Gastroesophageal sphincter (tissue), 3 donors: ENCODE results near the gene LMNB1.

Source experiments
- EP300 ChIP-seq: sonication (generic); formaldehyde crosslinking; IDR thresholded peaks from one replicate; pipeline ENCODE4 v1.6.1; 2017; ENCODE audit warnings: antibody characterized with exemption, mild to moderate bottlenecking
- POLR2A ChIP-seq, 2 donors: fragments of 450-650 bp; IDR thresholded peaks; one replicate each; pipeline ENCODE4 v1.6.1; 2017; ENCODE audit warnings: antibody characterized with exemption in 2 of 2, mild to moderate bottlenecking in 2 of 2, moderate library complexity in 1 of 2
- POLR2AphosphoS5 ChIP-seq: sonication (generic); formaldehyde crosslinking; IDR thresholded peaks from one replicate; pipeline ENCODE4 v1.6.1; 2017; ENCODE audit warnings: antibody characterized with exemption
- TF ChIP-seq, protein P1 (sequence below), 4 experiments: fragments of 200-600 bp in 2 of 4; fragments of 450-650 bp in 2 of 4; sonication (generic) in 1 of 4; IDR thresholded peaks; one replicate each; pipeline ENCODE4 v1.5.1; 2017 to 2019; ENCODE audit warnings: antibody characterized with exemption in 4 of 4, mild to moderate bottlenecking in 2 of 4, moderate library complexity in 2 of 4

GRCh38 chr5:126846744-126847455 lies 70.0 kb downstream of the LMNB1 start:
- TF ChIP-seq, protein P1, sequence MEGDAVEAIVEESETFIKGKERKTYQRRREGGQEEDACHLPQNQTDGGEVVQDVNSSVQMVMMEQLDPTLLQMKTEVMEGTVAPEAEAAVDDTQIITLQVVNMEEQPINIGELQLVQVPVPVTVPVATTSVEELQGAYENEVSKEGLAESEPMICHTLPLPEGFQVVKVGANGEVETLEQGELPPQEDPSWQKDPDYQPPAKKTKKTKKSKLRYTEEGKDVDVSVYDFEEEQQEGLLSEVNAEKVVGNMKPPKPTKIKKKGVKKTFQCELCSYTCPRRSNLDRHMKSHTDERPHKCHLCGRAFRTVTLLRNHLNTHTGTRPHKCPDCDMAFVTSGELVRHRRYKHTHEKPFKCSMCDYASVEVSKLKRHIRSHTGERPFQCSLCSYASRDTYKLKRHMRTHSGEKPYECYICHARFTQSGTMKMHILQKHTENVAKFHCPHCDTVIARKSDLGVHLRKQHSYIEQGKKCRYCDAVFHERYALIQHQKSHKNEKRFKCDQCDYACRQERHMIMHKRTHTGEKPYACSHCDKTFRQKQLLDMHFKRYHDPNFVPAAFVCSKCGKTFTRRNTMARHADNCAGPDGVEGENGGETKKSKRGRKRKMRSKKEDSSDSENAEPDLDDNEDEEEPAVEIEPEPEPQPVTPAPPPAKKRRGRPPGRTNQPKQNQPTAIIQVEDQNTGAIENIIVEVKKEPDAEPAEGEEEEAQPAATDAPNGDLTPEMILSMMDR (IDR thresholded peaks at IDR 0.05) = no peak
- TF ChIP-seq POLR2AphosphoS5 = no peak
- no peak for TF ChIP-seq POLR2A (IDR thresholded peaks at IDR 0.05)
- no peak for TF ChIP-seq EP300
